Keratinocyte (primary cell): ENCODE data around the gene CHERP. TPM values are rescaled to one million over a fixed set of nuclear protein-coding genes. Genes with fewer than 3 reads are reported as not detected.

Experiments
- DNase-seq: peaks from one replicate; pipeline ENCODE4 v3.0.0-alpha.2; 2011; ENCODE audit warnings: low read depth, missing footprints, low spot score
- FAIRE-seq: peaks from 2 replicates; lab custom pipeline; 2011; peaks lifted over from hg19 to GRCh38; lab: Jason Lieb, UNC
- H2AFZ ChIP-seq: 2 replicates; pipeline ENCODE4 v1.6.0; 2012; ENCODE audit warnings: low read length, control low read depth, inconsistent platforms; ENCODE audit not compliant: control insufficient read depth
- H3K27ac ChIP-seq: 2 replicates; pipeline ENCODE4 v1.5.1; 2011; ENCODE audit warnings: low read length; ENCODE audit not compliant: control insufficient read depth, insufficient read depth
- H3K27me3 ChIP-seq: 3 replicates; pipeline ENCODE4 v1.6.0; 2011; ENCODE audit warnings: low read length; ENCODE audit not compliant: control insufficient read depth, insufficient read depth; ENCODE audit errors: extremely low read depth
- H3K36me3 ChIP-seq, 2 experiments: 2 replicates in 1 of 2; 3 replicates in 1 of 2; pipeline ENCODE4 v1.5.1; 2011; ENCODE audit warnings: low read length in 2 of 2, mild to moderate bottlenecking in 1 of 2; ENCODE audit not compliant: control insufficient read depth in 2 of 2, insufficient read depth in 2 of 2; ENCODE audit errors: extremely low read depth in 1 of 2
- H3K4me1 ChIP-seq: 3 replicates; pipeline ENCODE4 v1.5.1; 2011; ENCODE audit warnings: low read length; ENCODE audit not compliant: control insufficient read depth, insufficient read depth; ENCODE audit errors: extremely low read depth
- H3K4me2 ChIP-seq: 3 replicates; pipeline ENCODE4 v1.6.0; 2011; ENCODE audit warnings: low read depth, low read length; ENCODE audit not compliant: control insufficient read depth, insufficient read depth; ENCODE audit errors: extremely low read depth
- H3K4me3 ChIP-seq, 3 experiments: fragments of 200-600 bp in 1 of 3; sonication (generic) in 1 of 3; 2 replicates in 2 of 3; 3 replicates in 1 of 3; pipeline ENCODE4 v1.5.1; 2011 to 2016; ENCODE audit warnings: low read length in 3 of 3, mild to moderate bottlenecking in 3 of 3, control low read depth in 2 of 3, inconsistent platforms in 1 of 3, low read depth in 1 of 3, mixed read lengths in 1 of 3, mixed run types in 1 of 3, moderate library complexity in 1 of 3; ENCODE audit not compliant: control insufficient read depth in 2 of 3, insufficient read depth in 2 of 3; ENCODE audit errors: extremely low read depth in 1 of 3
- H3K79me2 ChIP-seq: 2 replicates; pipeline ENCODE4 v1.6.0; 2012; ENCODE audit warnings: low read length; ENCODE audit not compliant: control insufficient read depth, insufficient read depth
- H3K9ac ChIP-seq: 3 replicates; pipeline ENCODE4 v1.6.0; 2011; ENCODE audit warnings: low read length; ENCODE audit not compliant: control insufficient read depth, insufficient read depth; ENCODE audit errors: extremely low read depth
- H3K9me1 ChIP-seq: 3 replicates; pipeline ENCODE4 v1.6.0; 2011; ENCODE audit warnings: low read length; ENCODE audit not compliant: control insufficient read depth, insufficient read depth; ENCODE audit errors: extremely low read depth
- H3K9me3 ChIP-seq: 2 replicates; pipeline ENCODE4 v1.5.1; 2012; ENCODE audit warnings: low read depth, low read length; ENCODE audit not compliant: control insufficient read depth
- H4K20me1 ChIP-seq: 3 replicates; pipeline ENCODE4 v1.6.0; 2011; ENCODE audit warnings: low read length; ENCODE audit not compliant: control insufficient read depth, insufficient read depth; ENCODE audit errors: extremely low read depth
- CTCF ChIP-seq, 3 experiments: IDR thresholded peaks in 1 of 3; conservative IDR thresholded peaks in 1 of 3; optimal IDR thresholded peaks in 1 of 3; 2 replicates in 2 of 3; 3 replicates in 1 of 3; pipeline versions ENCODE3 to v1.5.1; 2011; ENCODE audit warnings: low read length in 3 of 3, mild to moderate bottlenecking in 3 of 3, moderate library complexity in 2 of 3, control low read depth in 1 of 3, inconsistent platforms in 1 of 3; ENCODE audit not compliant: insufficient read depth in 2 of 3; ENCODE audit errors: extremely low read depth in 1 of 3
- EZH2 ChIP-seq: IDR thresholded peaks from one replicate; pipeline ENCODE4 v1.6.1; 2012; ENCODE audit warnings: inconsistent platforms, mild to moderate bottlenecking, low read length, moderate library complexity
- dilution Hi-C: fragments of 300-500 bp; cut with MboI; formaldehyde crosslinking; loops from one replicate; pipeline ENCODE4 v1.7.0; 2020; ENCODE audit warnings: low sequenced_read_pairs; ENCODE audit not compliant: extremely low pct_ligation_motif_present
- polyA plus RNA-seq, 5 experiments: library from polyadenylated mRNA; depleted of rRNA in 3 of 5; stranded (reverse) in 3 of 5; stranded (forward) in 1 of 5; unstranded in 1 of 5; fragments of >200 nt; gene quantifications; 1 replicate in 1 of 5; 2 replicates in 3 of 5; 3 replicates in 1 of 5; pipeline versions ENCODE4 v1.2.1 to v1.2.3, GENCODE V29; 2011 to 2012; ENCODE audit warnings: missing spikeins in 2 of 5, low read depth in 1 of 5, low replicate concordance in 1 of 5

Gene CHERP
- polyA plus RNA-seq, 1 donor (not counting 4 experiments of a cell fraction or from before 2014, with no cell fraction given): 3.6 TPM

GRCh38 chr19:16588824-16589577, 46.8 kb upstream of the CHERP start:
- dilution Hi-C loops: no loop called here
- Histone ChIP-seq H3K4me3 (no peak overlapping the region), H3K4me1 (peaks cover 54% of the 10 kb centered on the region), H3K4me2 (peak overlapping the region; percentile 80), H2AFZ (no peak overlapping the region), H3K36me3 (peaks cover 3 to 9% of the 10 kb centered on the region in 2 experiments), H3K9me1 (peaks cover 30% of the 10 kb centered on the region), H3K9ac (no peak overlapping the region), H3K79me2 (peaks cover 92% of the 10 kb centered on the region), H4K20me1 (peaks cover 30% of the 10 kb centered on the region), H3K27me3 (no peaks in the 10 kb centered on the region), H3K27ac (peak overlapping the region; percentile 38), H3K9me3 (no peaks in the 10 kb centered on the region)
- FAIRE-seq (no peak), DNase-seq (no peak)
- TF ChIP-seq CTCF (optimal IDR thresholded peaks at IDR 0.05 in 1 of 3, IDR thresholded peaks at IDR 0.05 in 1 of 3, conservative IDR thresholded peaks at IDR 0.05 in 1 of 3; ENCODE audit: extremely low read depth in 1 of 3, insufficient read depth in 2 of 3, low read length in 3 of 3) (no peak), EZH2 (no peak)

- Histone ChIP-seq H2AFZ (no peak overlapping the region), H3K9ac (peak overlapping the region; percentile 36), H3K9me3 (no peaks in the 10 kb centered on the region), H3K27ac (peak overlapping the region; percentile 38), H3K4me3 (peak overlapping the region in 2 of 3 experiments; percentile 46 to 58), H3K27me3 (no peaks in the 10 kb centered on the region), H3K4me1 (peaks cover 60% of the 10 kb centered on the region), H3K9me1 (peaks cover 30% of the 10 kb centered on the region), H3K4me2 (peak overlapping the region; percentile 80), H4K20me1 (peaks cover 27% of the 10 kb centered on the region), H3K79me2 (peaks cover 92% of the 10 kb centered on the region), H3K36me3 (peaks cover under 1 to 9% of the 10 kb centered on the region in 2 experiments)
- dilution Hi-C loops: no loop called here
- FAIRE-seq (peak; percentile 72), DNase-seq (no peak)
- TF ChIP-seq CTCF (optimal IDR thresholded peaks at IDR 0.05 in 1 of 3, IDR thresholded peaks at IDR 0.05 in 1 of 3, conservative IDR thresholded peaks at IDR 0.05 in 1 of 3; ENCODE audit: extremely low read depth in 1 of 3, insufficient read depth in 2 of 3, low read length in 3 of 3): peak in 1 of 3 experiments; percentile 10
- TF ChIP-seq EZH2: no peak
Measured at GRCh38 chr19:16587833-16588823, 45.9 kb upstream of the CHERP start.
